Stimulated activated memory B cell treated with anti-CD40 and anti-IgM and Interleukin-4, amounts not matched to agents 10 μg/mL and 1 μg/mL and 100 μg/mL, for 72 hours (primary cell): Measurements from ENCODE around the gene SLC1A4.
A peak's percentile ranks its signal among the peaks of the same experiment; 100 is the strongest.

Source experiments
- ATAC-seq: fragments of 150-1000 bp; cut with Tn5 transposase; 2 replicates; pipeline ENCODE4 v1.10.0; 2021
- H3K27ac Mint-ChIP-seq: one replicate; pipeline ENCODE4 v1.8.0; 2022; ENCODE audit warnings: mild to moderate bottlenecking, mixed read lengths
- H3K27me3 Mint-ChIP-seq: one replicate; pipeline ENCODE4 v1.8.0; 2022; ENCODE audit warnings: mixed read lengths
- H3K36me3 Mint-ChIP-seq: one replicate; pipeline ENCODE4 v1.8.0; 2022; ENCODE audit warnings: mixed read lengths
- H3K4me1 Mint-ChIP-seq: one replicate; pipeline ENCODE4 v1.8.0; 2022; ENCODE audit warnings: mixed read lengths
- H3K4me3 Mint-ChIP-seq: one replicate; pipeline ENCODE4 v1.8.0; 2022; ENCODE audit warnings: mild to moderate bottlenecking, moderate library complexity, mixed read lengths
- H3K9me3 Mint-ChIP-seq: one replicate; pipeline ENCODE4 v1.8.0; 2022; ENCODE audit warnings: mixed read lengths

Gene SLC1A4

GRCh38 chr2:65040400-65041261 lies 51.4 kb downstream of the SLC1A4 start:
- H3K27ac Mint-ChIP-seq = no peak overlapping the region
- peaks cover 25% of the 10 kb centered on the region for H3K4me1 Mint-ChIP-seq
- peak; percentile 82 for ATAC-seq
- no peak overlapping the region for H3K4me3 Mint-ChIP-seq
- peaks cover 11% of the 10 kb centered on the region for H3K9me3 Mint-ChIP-seq
- no peaks in the 10 kb centered on the region for H3K27me3 Mint-ChIP-seq
- peaks cover 62% of the 10 kb centered on the region for H3K36me3 Mint-ChIP-seq

- Mint-ChIP-seq H3K36me3 (peaks cover 72% of the 10 kb centered on the region), H3K4me3 (no peak overlapping the region)
Observed at GRCh38 chr2:65043001-65043400, 53.8 kb downstream of the SLC1A4 start.

GRCh38 chr2:65044097-65044735 lies 55.0 kb downstream of the SLC1A4 start:
- Mint-ChIP-seq H3K27me3 (no peaks in the 10 kb centered on the region), H3K27ac (peak overlapping the region; percentile 23), H3K9me3 (peaks cover 15% of the 10 kb centered on the region), H3K4me1 (peaks cover 26% of the 10 kb centered on the region), H3K36me3 (peaks cover 76% of the 10 kb centered on the region), H3K4me3 (no peak overlapping the region)
- ATAC-seq = no peak

More at GRCh38 chr2:65043001-65043400, 53.8 kb downstream of the SLC1A4 start:
- no peak for ATAC-seq
- Mint-ChIP-seq H3K27ac (no peak overlapping the region), H3K9me3 (peaks cover 11% of the 10 kb centered on the region), H3K27me3 (no peaks in the 10 kb centered on the region), H3K4me1 (peaks cover 20% of the 10 kb centered on the region)

GRCh38 chr2:65045651-65046050 lies 56.5 kb downstream of the SLC1A4 start:
- Mint-ChIP-seq H3K36me3 (peaks cover 69% of the 10 kb centered on the region), H3K4me1 (peaks cover 15% of the 10 kb centered on the region), H3K27me3 (no peaks in the 10 kb centered on the region), H3K9me3 (peaks cover 15% of the 10 kb centered on the region), H3K4me3 (no peak overlapping the region), H3K27ac (no peak overlapping the region)
- ATAC-seq = no peak

- peaks cover 77% of the 10 kb centered on the region for H3K36me3 Mint-ChIP-seq
- H3K4me3 Mint-ChIP-seq = no peak overlapping the region
- H3K27me3 Mint-ChIP-seq = no peaks in the 10 kb centered on the region
- no peak overlapping the region for H3K27ac Mint-ChIP-seq
- H3K4me1 Mint-ChIP-seq = peaks cover 24% of the 10 kb centered on the region
- H3K9me3 Mint-ChIP-seq = peaks cover 15% of the 10 kb centered on the region
- no peak for ATAC-seq
Observed at GRCh38 chr2:65046633-65047407, 57.6 kb downstream of the SLC1A4 start.

- no peak for ATAC-seq
- peaks cover 47% of the 10 kb centered on the region for H3K4me1 Mint-ChIP-seq
- no peak overlapping the region for H3K4me3 Mint-ChIP-seq
Observed at GRCh38 chr2:65049010-65049639, 59.9 kb downstream of the SLC1A4 start.

GRCh38 chr2:65050931-65051330 lies 61.7 kb downstream of the SLC1A4 start:
- H3K4me3 Mint-ChIP-seq = no peak overlapping the region
- no peaks in the 10 kb centered on the region for H3K27me3 Mint-ChIP-seq
- ATAC-seq = no peak
- H3K9me3 Mint-ChIP-seq = peaks cover 4% of the 10 kb centered on the region
- H3K4me1 Mint-ChIP-seq = peaks cover 59% of the 10 kb centered on the region
- no peak overlapping the region for H3K27ac Mint-ChIP-seq
- peaks cover 56% of the 10 kb centered on the region for H3K36me3 Mint-ChIP-seq

More at GRCh38 chr2:65049010-65049639, 59.9 kb downstream of the SLC1A4 start:
- Mint-ChIP-seq H3K9me3 (peaks cover 14% of the 10 kb centered on the region), H3K27ac (peak overlapping the region; percentile 37), H3K27me3 (no peaks in the 10 kb centered on the region), H3K36me3 (peaks cover 74% of the 10 kb centered on the region)

GRCh38 chr2:65053199-65053598 lies 64.0 kb downstream of the SLC1A4 start:
- Mint-ChIP-seq H3K4me1 (peaks cover 73% of the 10 kb centered on the region), H3K27me3 (no peaks in the 10 kb centered on the region), H3K36me3 (peaks cover 33% of the 10 kb centered on the region), H3K4me3 (peak overlapping the region; percentile 99), H3K9me3 (peaks cover 4% of the 10 kb centered on the region), H3K27ac (peak overlapping the region; percentile 89)
- peak; percentile 78 for ATAC-seq

- no peaks in the 10 kb centered on the region for H3K27me3 Mint-ChIP-seq
- H3K27ac Mint-ChIP-seq = peak overlapping the region; percentile 89
- H3K4me3 Mint-ChIP-seq = peak overlapping the region; percentile 99
- peaks cover 73% of the 10 kb centered on the region for H3K4me1 Mint-ChIP-seq
- peaks cover 23% of the 10 kb centered on the region for H3K36me3 Mint-ChIP-seq
- no peaks in the 10 kb centered on the region for H3K9me3 Mint-ChIP-seq
- ATAC-seq = no peak
Observed at GRCh38 chr2:65054749-65055421, 65.7 kb downstream of the SLC1A4 start.

GRCh38 chr2:65055422-65056214 lies 66.4 kb downstream of the SLC1A4 start:
- Mint-ChIP-seq H3K4me3 (peak overlapping the region; percentile 99), H3K4me1 (peaks cover 73% of the 10 kb centered on the region), H3K27me3 (no peaks in the 10 kb centered on the region), H3K27ac (peak overlapping the region; percentile 89), H3K36me3 (peaks cover 22% of the 10 kb centered on the region), H3K9me3 (no peaks in the 10 kb centered on the region)
- ATAC-seq = peak; percentile 58

GRCh38 chr2:65056215-65057053 lies 67.2 kb downstream of the SLC1A4 start, which contains the start of gene CEP68:
CEP68 (plus strand) TSS chr2:65056416; CDS start chr2:65069445, 13,029 bp downstream.
- H3K36me3 Mint-ChIP-seq = peaks cover 14% of the 10 kb centered on the region
- no peaks in the 10 kb centered on the region for H3K9me3 Mint-ChIP-seq
- peak; percentile 96 for ATAC-seq
- no peaks in the 10 kb centered on the region for H3K27me3 Mint-ChIP-seq
- H3K27ac Mint-ChIP-seq = peak within 1 kb of the TSS; percentile 89
- peaks cover 67% of the 10 kb centered on the region for H3K4me1 Mint-ChIP-seq
- peak within 1 kb of the TSS; percentile 99 for H3K4me3 Mint-ChIP-seq

- no peaks in the 10 kb centered on the region for H3K27me3 Mint-ChIP-seq
- no peak for ATAC-seq
- H3K4me3 Mint-ChIP-seq = peak overlapping the region; percentile 99
- no peaks in the 10 kb centered on the region for H3K9me3 Mint-ChIP-seq
- peaks cover 65% of the 10 kb centered on the region for H3K4me1 Mint-ChIP-seq
- peaks cover 8% of the 10 kb centered on the region for H3K36me3 Mint-ChIP-seq
- peak overlapping the region; percentile 89 for H3K27ac Mint-ChIP-seq
Observed at GRCh38 chr2:65057054-65057375, 67.8 kb downstream of the SLC1A4 start.

- Mint-ChIP-seq H3K27me3 (no peaks in the 10 kb centered on the region), H3K4me3 (peak overlapping the region; percentile 99), H3K9me3 (no peaks in the 10 kb centered on the region), H3K36me3 (peaks cover 6% of the 10 kb centered on the region), H3K27ac (peak overlapping the region; percentile 89), H3K4me1 (peaks cover 60% of the 10 kb centered on the region)
- peak; percentile 22 for ATAC-seq
Observed at GRCh38 chr2:65057391-65058052, 68.3 kb downstream of the SLC1A4 start.
